ENCODE measurements around the gene TBL3. TPM values are rescaled to one million over a fixed set of nuclear protein-coding genes. Genes with fewer than 3 reads are reported as not detected.

Gene TBL3
- total RNA-seq, 1 experiment from 2014 or later = 42.4 TPM

DNA sequence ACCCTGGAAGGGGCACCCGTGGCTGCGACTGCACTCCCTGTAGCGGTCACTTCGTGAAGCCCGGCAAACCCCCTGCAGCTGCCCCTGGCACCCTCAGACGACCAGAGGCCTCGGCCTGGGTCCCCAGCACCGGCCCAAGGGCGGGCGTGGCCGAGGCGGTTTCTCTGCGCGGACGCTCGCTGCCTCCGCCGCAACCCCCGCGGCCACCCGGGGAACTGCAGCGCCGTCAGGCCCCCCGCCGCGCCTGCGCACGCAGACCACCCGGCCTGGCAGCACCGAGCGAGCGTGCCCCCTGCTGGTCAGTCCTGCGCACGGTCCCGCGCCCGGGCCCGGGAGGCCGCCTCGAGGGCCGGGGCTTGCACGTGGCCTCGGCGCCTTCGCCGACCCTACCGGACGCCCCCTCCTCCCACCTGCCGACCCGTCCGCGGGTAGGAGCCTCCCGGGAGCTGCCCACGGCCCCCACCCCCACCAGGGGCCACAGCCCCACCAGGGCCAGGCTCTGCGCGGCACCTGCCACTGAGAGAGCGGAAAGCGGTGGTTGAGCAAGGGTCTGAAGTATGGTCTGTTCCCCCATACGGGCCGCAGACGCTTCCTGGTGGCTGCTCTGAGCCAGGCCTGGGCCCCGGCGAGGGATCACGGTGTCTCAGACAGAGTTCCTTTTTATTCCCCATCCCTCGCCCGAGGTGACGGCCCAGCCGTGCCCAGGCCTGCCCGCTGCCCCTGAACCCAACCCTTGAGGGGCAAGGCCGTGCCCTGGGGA lies 42.1 kb upstream of the TBL3 start:
- BruUV-seq (replicated peaks) = no TSS peak
- ChIA-PET POLR2A (no interaction called here), CTCF (interaction anchor here (0.7 kb wide), 2 partner anchors 68 to 147 kb away, joined by 3 to 4 read pairs; partner anchors contain the start of genes NUBP2 and SPSB3)
- 0 out of 4 replicates have a peak, but pooled peaks of 1 of the 2 experiments have one; percentile 58 for TF ChIP-seq REST (IDR thresholded peaks at IDR 0.05; ENCODE audit: insufficient read depth in 1 of 2, low read depth in 2 of 2, low read length in 1 of 2)
- no peak for TF ChIP-seq SIN3A (IDR thresholded peaks at IDR 0.05; ENCODE audit: borderline replicate concordance, insufficient read depth, low read depth, low read length)
- no peak for TF ChIP-seq TCF7L2 (IDR thresholded peaks at IDR 0.05; ENCODE audit: low read depth, low read length)
- peak; percentile 99 for TF ChIP-seq CTCF (IDR thresholded peaks at IDR 0.05)
- TF ChIP-seq POLR2AphosphoS5 (IDR thresholded peaks at IDR 0.05; ENCODE audit: low read depth, low read length) = peak; percentile 60
- Histone ChIP-seq H3K27ac (ENCODE audit: low read length) (peak overlapping the region; percentile 39; the same call in 1 of the 2 replicates), H3K27me3 (ENCODE audit: control insufficient read depth, insufficient read depth, low read length) (no peaks in the 10 kb centered on the region), H3K4me3 (ENCODE audit: low read depth in 2 of 2, low read length in 2 of 2) (peak overlapping the region; percentile 43 to 62), H3K9me3 (ENCODE audit: control insufficient read depth, insufficient read depth, low read depth, low read length) (no peaks in the 10 kb centered on the region), H3K4me1 (ENCODE audit: control insufficient read depth, insufficient read depth, low read length) (peaks cover 8% of the 10 kb centered on the region), H3K36me3 (ENCODE audit: control insufficient read depth, insufficient read depth, low read length) (no peaks in the 10 kb centered on the region)
- intact Hi-C loops (cut with micrococcal nuclease; ENCODE audit: unreplicated experiment) (loop anchor here (5.0 kb wide), 1 partner anchor 67 kb away; no protein-coding TSS in a partner anchor), in situ Hi-C loops (cut with HindIII; ENCODE audit: low pct_unique_long_range_greater_than_20kb, low sequenced_read_pairs) (no loop called here)
- ATAC-seq (peak; percentile 89), DNase-seq (ENCODE audit: low read depth, low spot score) (no peak)

GRCh38 chr16:1930338-1930720 lies 41.5 kb upstream of the TBL3 start:
- no peak for ATAC-seq
- H3K36me3 ChIP-seq (ENCODE audit: control insufficient read depth, insufficient read depth, low read length) = no peaks in the 10 kb centered on the region
- DNase-seq (ENCODE audit: low read depth, low spot score) = no peak
- ChIA-PET CTCF (no interaction called here), POLR2A (no interaction called here)
- no peak overlapping the region for H3K4me3 ChIP-seq (ENCODE audit: low read depth in 2 of 2, low read length in 2 of 2)
- in situ Hi-C loops (cut with HindIII; ENCODE audit: low pct_unique_long_range_greater_than_20kb, low sequenced_read_pairs) (no loop called here), intact Hi-C loops (cut with micrococcal nuclease; ENCODE audit: unreplicated experiment) (loop anchor here (5.0 kb wide), 1 partner anchor 68 kb away; no protein-coding TSS in a partner anchor)
- no peaks in the 10 kb centered on the region for H3K27me3 ChIP-seq (ENCODE audit: control insufficient read depth, insufficient read depth, low read length)
- TF ChIP-seq REST (IDR thresholded peaks at IDR 0.05; ENCODE audit: insufficient read depth in 1 of 2, low read depth in 2 of 2, low read length in 1 of 2) = no peak
- TF ChIP-seq POLR2AphosphoS5 (IDR thresholded peaks at IDR 0.05; ENCODE audit: low read depth, low read length) = no peak
- TF ChIP-seq CTCF (IDR thresholded peaks at IDR 0.05) = no peak
- no peak for TF ChIP-seq TCF7L2 (IDR thresholded peaks at IDR 0.05; ENCODE audit: low read depth, low read length)
- no peak for TF ChIP-seq SIN3A (IDR thresholded peaks at IDR 0.05; ENCODE audit: borderline replicate concordance, insufficient read depth, low read depth, low read length)
- H3K9me3 ChIP-seq (ENCODE audit: control insufficient read depth, insufficient read depth, low read depth, low read length) = no peaks in the 10 kb centered on the region
- no TSS peak for BruUV-seq (replicated peaks)
- H3K27ac ChIP-seq (ENCODE audit: low read length) = no peak overlapping the region
- H3K4me1 ChIP-seq (ENCODE audit: control insufficient read depth, insufficient read depth, low read length) = peaks cover 8% of the 10 kb centered on the region
